Lung (tissue), 12 donors: Measurements from ENCODE around the gene RGS3. TPM values are rescaled to one million over a fixed set of nuclear protein-coding genes. Genes with fewer than 3 reads are reported as not detected.

ENCODE experiments used
- ATAC-seq: fragments of 200-7000 bp; cut with Tn5 transposase; one replicate; pipeline ENCODE4 v1.9.1; 2020; ENCODE audit warnings: moderate number of reproducible peaks; ENCODE audit not compliant: insufficient read depth, low FRiP score
- DNase-seq, 3 donors: peaks; one replicate each; pipeline ENCODE4 v3.0.0-alpha.2; 2013 to 2017
- H3K27ac ChIP-seq, 2 donors: one replicate each; pipeline ENCODE4 v1.5.1; 2013; ENCODE audit warnings: mild to moderate bottlenecking in 2 of 2, moderate library complexity in 2 of 2, control low read depth in 1 of 2, inconsistent platforms in 1 of 2, low read depth in 1 of 2, low read length in 1 of 2
- H3K27me3 ChIP-seq, 3 donors: one replicate each; pipeline ENCODE4 v1.5.1; 2013; ENCODE audit warnings: low read length in 2 of 3; ENCODE audit not compliant: control insufficient read depth in 3 of 3, insufficient read depth in 3 of 3
- H3K36me3 ChIP-seq, 4 donors: one replicate each; pipeline ENCODE4 v1.5.1; 2013; ENCODE audit warnings: low read length in 4 of 4, mild to moderate bottlenecking in 1 of 4, moderate library complexity in 1 of 4; ENCODE audit not compliant: control insufficient read depth in 4 of 4, insufficient read depth in 4 of 4
- H3K4me1 ChIP-seq, 5 donors: one replicate each; pipeline ENCODE4 v1.5.1; 2013; ENCODE audit warnings: low read length in 5 of 5, mild to moderate bottlenecking in 2 of 5, moderate library complexity in 1 of 5; ENCODE audit not compliant: control insufficient read depth in 5 of 5, insufficient read depth in 5 of 5
- H3K4me3 ChIP-seq: one replicate; pipeline ENCODE4 v1.5.1; 2013; ENCODE audit warnings: mild to moderate bottlenecking, control low read depth, moderate library complexity
- H3K9ac ChIP-seq, 2 donors: one replicate each; pipeline ENCODE4 v1.5.1; 2013; ENCODE audit warnings: low read length in 2 of 2, control low read depth in 1 of 2; ENCODE audit not compliant: insufficient read depth in 1 of 2
- H3K9me3 ChIP-seq, 4 donors: one replicate each; pipeline ENCODE4 v1.5.1; 2013; ENCODE audit warnings: low read length in 3 of 4, mild to moderate bottlenecking in 1 of 4, moderate library complexity in 1 of 4; ENCODE audit not compliant: control insufficient read depth in 4 of 4, insufficient read depth in 3 of 4
- WGBS, 2 donors: extraction: QIAGEN DNeasy Blood & Tissue Kit; methylation state at CpG; one replicate each; pipeline ENCODE4 v1.1.7; 2013; 5-methylcytosine and 5-hydroxymethylcytosine counted together
- polyA plus RNA-seq, 2 donors: library from polyadenylated mRNA; stranded (reverse); fragments of 200-250 nt; gene quantifications; one replicate each; pipeline ENCODE4 v1.2.1, GENCODE V29; 2013
- total RNA-seq, 2 donors: library from RNA; depleted of rRNA in 1 of 2; stranded (reverse); fragments of >200 nt in 1 of 2; gene quantifications; one replicate each; pipeline ENCODE4 v1.2.1, GENCODE V29; 2014 to 2021
- TF ChIP-seq, protein P1 (sequence below): IDR thresholded peaks from 2 replicates; pipeline ENCODE4 v1.5.1; 2012; ENCODE audit warnings: mild to moderate bottlenecking; ENCODE audit errors: control extremely low read depth, extremely low read depth
- donor health status: control.
- donor health status: control.
- donor health status: Bipolar disorder and iron deficiency.
- donor health status: healthy.
- donor health status: DM: yes; HTN: yes; CAD: no.

The RGS3 gene
- total and polyA plus RNA-seq, 4 donors: 43.0 to 91.8 (median 73.9) TPM

DNA sequence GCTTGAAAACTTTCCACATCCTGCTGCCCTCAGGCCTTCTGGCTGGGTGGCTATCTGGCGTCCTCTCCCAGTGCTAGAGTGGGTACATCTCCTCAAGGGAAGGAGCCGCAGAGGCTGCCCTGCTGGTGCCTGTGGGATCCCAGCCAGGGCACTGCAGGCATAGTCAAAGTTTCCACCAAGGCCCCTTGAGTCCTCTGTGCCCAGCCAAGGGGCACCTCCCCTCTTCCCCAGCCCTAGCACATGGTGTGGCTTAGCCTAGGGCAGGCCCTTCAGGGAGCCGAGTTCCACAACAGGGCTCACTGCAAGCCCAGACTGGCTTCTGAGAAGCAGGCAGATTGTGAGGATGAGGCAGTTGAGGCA, 103.2 kb downstream of the RGS3 start:
- no peak overlapping the region for H3K4me3 ChIP-seq
- H3K27ac ChIP-seq: peak overlapping the region; percentile 81 to 96

GRCh38 chr9:113567361-113568080, 104.0 kb downstream of the RGS3 start:
- peak overlapping the region; percentile 26 to 80 for H3K27ac ChIP-seq
- no peak overlapping the region for H3K4me3 ChIP-seq
- H3K4me1 ChIP-seq: peaks cover 8 to 44% (median 19%) of the 10 kb centered on the region in 5 donors

More for the DNA sequence above, 103.2 kb downstream of the RGS3 start:
- ATAC-seq (no peak), DNase-seq (peak in 1 of 3 donors; percentile 3)
- TF ChIP-seq, protein P1, sequence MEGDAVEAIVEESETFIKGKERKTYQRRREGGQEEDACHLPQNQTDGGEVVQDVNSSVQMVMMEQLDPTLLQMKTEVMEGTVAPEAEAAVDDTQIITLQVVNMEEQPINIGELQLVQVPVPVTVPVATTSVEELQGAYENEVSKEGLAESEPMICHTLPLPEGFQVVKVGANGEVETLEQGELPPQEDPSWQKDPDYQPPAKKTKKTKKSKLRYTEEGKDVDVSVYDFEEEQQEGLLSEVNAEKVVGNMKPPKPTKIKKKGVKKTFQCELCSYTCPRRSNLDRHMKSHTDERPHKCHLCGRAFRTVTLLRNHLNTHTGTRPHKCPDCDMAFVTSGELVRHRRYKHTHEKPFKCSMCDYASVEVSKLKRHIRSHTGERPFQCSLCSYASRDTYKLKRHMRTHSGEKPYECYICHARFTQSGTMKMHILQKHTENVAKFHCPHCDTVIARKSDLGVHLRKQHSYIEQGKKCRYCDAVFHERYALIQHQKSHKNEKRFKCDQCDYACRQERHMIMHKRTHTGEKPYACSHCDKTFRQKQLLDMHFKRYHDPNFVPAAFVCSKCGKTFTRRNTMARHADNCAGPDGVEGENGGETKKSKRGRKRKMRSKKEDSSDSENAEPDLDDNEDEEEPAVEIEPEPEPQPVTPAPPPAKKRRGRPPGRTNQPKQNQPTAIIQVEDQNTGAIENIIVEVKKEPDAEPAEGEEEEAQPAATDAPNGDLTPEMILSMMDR: no peak
- H3K4me1 ChIP-seq: peaks cover 8 to 44% (median 19%) of the 10 kb centered on the region in 5 donors
- H3K9ac ChIP-seq: no peak overlapping the region
- 72 to 87% methylated on average over 3 of the region's 3 CpGs for WGBS, 2 donors
- no peaks in the 10 kb centered on the region for H3K9me3 ChIP-seq
- no peaks in the 10 kb centered on the region for H3K27me3 ChIP-seq
- no peaks in the 10 kb centered on the region for H3K36me3 ChIP-seq

DNA sequence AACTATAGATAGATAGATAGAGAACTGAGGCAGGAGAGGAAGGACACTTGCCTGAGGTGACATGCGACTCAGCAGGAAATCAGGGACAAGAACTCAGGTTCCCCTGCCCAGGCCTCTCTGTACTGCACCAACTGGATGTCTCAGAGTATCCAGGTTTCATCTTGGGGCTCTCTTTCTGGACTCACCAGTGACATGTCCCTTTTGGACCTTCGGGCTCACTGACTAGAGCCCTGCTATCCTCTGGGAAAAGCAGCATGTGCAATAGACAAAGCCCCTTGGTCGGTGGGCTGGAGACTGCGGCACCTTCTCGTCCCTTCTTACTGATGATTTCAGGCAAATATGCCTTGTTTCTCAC, 104.5 kb downstream of the RGS3 start:
- Histone ChIP-seq H3K9ac (no peak overlapping the region), H3K36me3 (no peaks in the 10 kb centered on the region), H3K9me3 (no peaks in the 10 kb centered on the region), H3K4me1 (peaks cover 8 to 48% (median 19%) of the 10 kb centered on the region in 5 donors), H3K27ac (peak overlapping the region in 1 of 2 donors; percentile 80), H3K4me3 (no peak overlapping the region), H3K27me3 (no peaks in the 10 kb centered on the region)
- DNase-seq: no peak
- no peak for ATAC-seq
- TF ChIP-seq, protein P1: no peak
- WGBS, 2 donors: 95 to 96% methylated on average over 5 of the region's 5 CpGs

More at GRCh38 chr9:113567361-113568080, 104.0 kb downstream of the RGS3 start:
- Histone ChIP-seq H3K9ac (no peak overlapping the region), H3K9me3 (no peaks in the 10 kb centered on the region), H3K36me3 (no peaks in the 10 kb centered on the region), H3K27me3 (no peaks in the 10 kb centered on the region)
- WGBS, 2 donors: 94 to 99% methylated on average over 8 of the region's 8 CpGs
- DNase-seq (peak in 1 of 3 donors; percentile 9), ATAC-seq (no peak)
- TF ChIP-seq, protein P1: no peak
